Measurements from ENCODE around the gene SCYL2. TPM values are rescaled to one million over a fixed set of nuclear protein-coding genes. Genes with fewer than 3 reads are reported as not detected.
"Not testable (repeated sequence)": the region's sequence is repeated elsewhere in the genome, so short reads cannot be mapped to it uniquely, and the experiment has no call there.

The SCYL2 gene
- total and polyA plus RNA-seq, 12 donors: 12.1 to 54.6 (median 41.7) TPM

- no peak overlapping the region for H3K27ac ChIP-seq
- peaks cover 0 to 6% (median 0%) of the 10 kb centered on the region in 3 donors for H3K9me3 ChIP-seq (replicated peaks in 1 of 3)
- no peaks in the 10 kb centered on the region for H3K27me3 ChIP-seq
- TF ChIP-seq CTCF (IDR thresholded peaks at IDR 0.05) (no peak), POLR2A (IDR thresholded peaks at IDR 0.05) (no peak)
- intact Hi-C loops (cut with DNase I): loop anchor here in 1 of 2 donors (10.0 kb wide), 1 partner anchor 104 kb away; no protein-coding TSS in a partner anchor
- H3K4me3 ChIP-seq: no peak overlapping the region
- no peak for DNase-seq
- no peaks in the 10 kb centered on the region for H3K4me1 ChIP-seq (replicated peaks in 1 of 2)
- H3K36me3 ChIP-seq (replicated peaks in 1 of 2): peaks cover 0 to 29% of the 10 kb centered on the region in 2 donors
Measured at GRCh38 chr12:100339071-100339470, 72.1 kb downstream of the SCYL2 start.

- H3K9me3 ChIP-seq (replicated peaks in 1 of 3); H3K27ac ChIP-seq; DNase-seq; H3K4me3 ChIP-seq; H3K4me1 ChIP-seq (replicated peaks in 1 of 2); H3K27me3 ChIP-seq; intact Hi-C loops (cut with DNase I): not testable (repeated sequence)
- peaks cover 0 to 15% of the 10 kb centered on the region in 2 donors for H3K36me3 ChIP-seq (replicated peaks in 1 of 2)
- 88 to 97% (median 95%) methylated on average over 2 of the region's 2 CpGs for WGBS, 4 donors
Measured at GRCh38 chr12:100342897-100343296, 75.9 kb downstream of the SCYL2 start.

GRCh38 chr12:100344351-100344750 lies 77.4 kb downstream of the SCYL2 start:
- H3K4me3 ChIP-seq; H3K36me3 ChIP-seq (replicated peaks in 1 of 2); H3K4me1 ChIP-seq (replicated peaks in 1 of 2); H3K9me3 ChIP-seq (replicated peaks in 1 of 3); H3K27ac ChIP-seq; intact Hi-C loops (cut with DNase I); DNase-seq; H3K27me3 ChIP-seq: not testable (repeated sequence)
- 87 to 94% (median 92%) methylated on average over 18 of the region's 18 CpGs for WGBS, 4 donors

GRCh38 chr12:100345020-100345767 lies 78.2 kb downstream of the SCYL2 start:
- intact Hi-C loops (cut with DNase I): loop anchor here in 1 of 2 donors (5.0 kb wide), 2 partner anchors 207 to 327 kb away; no protein-coding TSS in a partner anchor
- no peak for DNase-seq
- Histone ChIP-seq H3K27ac (no peak overlapping the region), H3K9me3 (replicated peaks in 1 of 3) (peaks cover 0 to 6% (median 0%) of the 10 kb centered on the region in 3 donors), H3K36me3 (replicated peaks in 1 of 2) (no peaks in the 10 kb centered on the region), H3K4me1 (replicated peaks in 1 of 2) (no peaks in the 10 kb centered on the region), H3K4me3 (no peak overlapping the region), H3K27me3 (no peaks in the 10 kb centered on the region)
- WGBS, 4 donors: 63 to 83% (median 75%) methylated on average over 1 of the region's 1 CpG
- no peak for TF ChIP-seq POLR2A (IDR thresholded peaks at IDR 0.05)
- no peak for TF ChIP-seq CTCF (IDR thresholded peaks at IDR 0.05)

GRCh38 chr12:100346660-100347059 lies 79.7 kb downstream of the SCYL2 start:
- Histone ChIP-seq H3K36me3 (replicated peaks in 1 of 2) (no peaks in the 10 kb centered on the region), H3K27me3 (no peaks in the 10 kb centered on the region), H3K27ac (no peak overlapping the region), H3K9me3 (replicated peaks in 1 of 3) (no peaks in the 10 kb centered on the region), H3K4me3 (no peak overlapping the region), H3K4me1 (replicated peaks in 1 of 2) (no peaks in the 10 kb centered on the region)
- intact Hi-C loops (cut with DNase I): loop anchor here in 1 of 2 donors (5.0 kb wide), 2 partner anchors 206 to 326 kb away; no protein-coding TSS in a partner anchor
- WGBS, 4 donors: 77 to 92% (median 82%) methylated on average over 3 of the region's 3 CpGs
- no peak for DNase-seq
- TF ChIP-seq CTCF (IDR thresholded peaks at IDR 0.05): no peak
- TF ChIP-seq POLR2A (IDR thresholded peaks at IDR 0.05): no peak

Data from adrenal gland (tissue), 12 donors.